GM10266 (cell line): ENCODE data around the gene LRIF1.

Experiments
- DNase-seq: peaks from one replicate; pipeline ENCODE4 v3.0.0; 2012; ENCODE audit errors: extremely low spot score
- TF ChIP-seq, protein P1 (sequence below): IDR thresholded peaks from 2 replicates; pipeline ENCODE4 v1.5.1; 2012; ENCODE audit warnings: mild to moderate bottlenecking, low read depth; ENCODE audit not compliant: control insufficient read depth, insufficient read depth; ENCODE audit errors: missing control alignments

Gene LRIF1

DNA sequence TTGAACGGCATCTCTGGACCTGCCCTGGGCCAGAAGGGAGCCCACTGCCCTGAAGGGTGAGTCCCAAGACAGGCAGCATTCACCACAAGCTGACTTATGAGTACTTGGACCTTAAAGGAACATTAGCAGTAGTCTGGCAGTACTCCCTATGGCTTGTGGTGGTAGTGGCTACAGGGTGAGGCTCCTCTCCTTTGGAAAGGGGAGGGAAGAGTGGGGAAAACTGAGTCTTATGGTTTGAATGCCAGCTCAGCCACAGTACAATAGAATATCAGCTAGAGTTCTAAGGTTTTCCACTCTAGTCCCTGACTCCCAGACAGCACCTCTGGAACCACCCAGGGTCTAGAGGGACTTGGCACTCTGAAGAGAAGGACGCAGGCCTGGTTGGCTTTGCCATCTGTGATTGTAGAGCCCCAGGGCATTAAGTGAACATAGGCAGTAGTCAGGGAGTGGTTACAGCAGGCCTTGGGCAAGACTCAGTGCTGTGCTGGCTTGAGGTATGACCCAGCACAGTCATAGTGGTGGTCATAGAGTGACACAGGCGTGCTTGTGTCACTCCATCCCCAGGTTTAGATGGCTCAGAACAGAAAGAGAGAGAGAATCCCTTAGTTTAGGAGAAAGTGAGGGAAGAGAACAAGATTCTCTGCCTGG is 59.7 kb downstream of the LRIF1 start:
- no peak for DNase-seq
- TF ChIP-seq, protein P1, sequence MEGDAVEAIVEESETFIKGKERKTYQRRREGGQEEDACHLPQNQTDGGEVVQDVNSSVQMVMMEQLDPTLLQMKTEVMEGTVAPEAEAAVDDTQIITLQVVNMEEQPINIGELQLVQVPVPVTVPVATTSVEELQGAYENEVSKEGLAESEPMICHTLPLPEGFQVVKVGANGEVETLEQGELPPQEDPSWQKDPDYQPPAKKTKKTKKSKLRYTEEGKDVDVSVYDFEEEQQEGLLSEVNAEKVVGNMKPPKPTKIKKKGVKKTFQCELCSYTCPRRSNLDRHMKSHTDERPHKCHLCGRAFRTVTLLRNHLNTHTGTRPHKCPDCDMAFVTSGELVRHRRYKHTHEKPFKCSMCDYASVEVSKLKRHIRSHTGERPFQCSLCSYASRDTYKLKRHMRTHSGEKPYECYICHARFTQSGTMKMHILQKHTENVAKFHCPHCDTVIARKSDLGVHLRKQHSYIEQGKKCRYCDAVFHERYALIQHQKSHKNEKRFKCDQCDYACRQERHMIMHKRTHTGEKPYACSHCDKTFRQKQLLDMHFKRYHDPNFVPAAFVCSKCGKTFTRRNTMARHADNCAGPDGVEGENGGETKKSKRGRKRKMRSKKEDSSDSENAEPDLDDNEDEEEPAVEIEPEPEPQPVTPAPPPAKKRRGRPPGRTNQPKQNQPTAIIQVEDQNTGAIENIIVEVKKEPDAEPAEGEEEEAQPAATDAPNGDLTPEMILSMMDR, result no peak

DNA sequence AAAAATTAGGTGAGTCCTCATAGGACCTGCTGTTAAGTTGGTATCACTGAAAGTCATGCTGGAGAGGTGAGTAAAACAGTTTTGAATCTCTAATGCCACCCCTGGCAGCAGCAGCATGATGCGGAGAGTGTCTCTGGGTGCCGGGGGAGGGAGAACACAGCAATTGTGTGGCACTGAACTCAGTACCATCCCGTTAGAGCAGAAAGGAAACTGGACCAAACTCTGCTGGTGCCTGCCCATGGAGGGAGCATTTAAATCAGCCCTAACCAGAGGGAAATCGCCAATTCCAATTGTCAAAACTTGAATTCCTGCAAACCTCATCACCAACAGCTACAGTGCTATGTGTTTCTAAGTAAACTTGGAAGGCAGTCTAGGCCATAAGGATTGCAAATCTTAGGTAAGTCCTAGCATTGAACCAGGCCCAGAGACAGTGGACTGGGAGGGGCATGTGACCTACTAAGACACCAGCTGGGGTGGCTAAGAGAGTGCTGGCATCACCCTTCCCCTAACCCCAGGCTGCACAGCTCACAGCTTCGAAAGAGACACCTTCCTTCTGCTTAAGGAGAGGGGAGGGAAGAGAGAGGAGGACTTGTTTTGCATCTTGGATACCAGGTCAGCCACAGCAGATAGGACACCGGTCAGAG is 60.8 kb downstream of the LRIF1 start:
- no peak for DNase-seq
- TF ChIP-seq, protein P1, result no peak

DNA sequence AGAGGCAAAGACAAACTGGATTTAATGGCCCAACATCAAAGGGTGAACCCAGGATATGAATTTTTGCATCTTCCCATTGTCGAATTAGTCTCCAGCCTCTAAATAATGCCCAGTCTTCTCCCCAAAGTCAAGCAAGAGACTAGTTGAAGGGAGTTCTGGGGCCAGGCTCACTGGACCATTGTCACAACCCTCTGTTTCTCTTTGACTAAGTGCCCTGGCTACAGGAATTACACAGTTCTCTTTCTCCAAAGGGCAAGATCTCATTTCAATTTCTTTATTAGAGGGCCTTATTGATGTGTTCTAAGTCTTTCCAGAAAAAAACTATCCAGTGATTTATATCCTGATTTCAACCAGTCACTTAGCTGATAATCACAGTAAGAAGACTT is 64.3 kb downstream of the LRIF1 start:
- DNase-seq, result no peak

DNA sequence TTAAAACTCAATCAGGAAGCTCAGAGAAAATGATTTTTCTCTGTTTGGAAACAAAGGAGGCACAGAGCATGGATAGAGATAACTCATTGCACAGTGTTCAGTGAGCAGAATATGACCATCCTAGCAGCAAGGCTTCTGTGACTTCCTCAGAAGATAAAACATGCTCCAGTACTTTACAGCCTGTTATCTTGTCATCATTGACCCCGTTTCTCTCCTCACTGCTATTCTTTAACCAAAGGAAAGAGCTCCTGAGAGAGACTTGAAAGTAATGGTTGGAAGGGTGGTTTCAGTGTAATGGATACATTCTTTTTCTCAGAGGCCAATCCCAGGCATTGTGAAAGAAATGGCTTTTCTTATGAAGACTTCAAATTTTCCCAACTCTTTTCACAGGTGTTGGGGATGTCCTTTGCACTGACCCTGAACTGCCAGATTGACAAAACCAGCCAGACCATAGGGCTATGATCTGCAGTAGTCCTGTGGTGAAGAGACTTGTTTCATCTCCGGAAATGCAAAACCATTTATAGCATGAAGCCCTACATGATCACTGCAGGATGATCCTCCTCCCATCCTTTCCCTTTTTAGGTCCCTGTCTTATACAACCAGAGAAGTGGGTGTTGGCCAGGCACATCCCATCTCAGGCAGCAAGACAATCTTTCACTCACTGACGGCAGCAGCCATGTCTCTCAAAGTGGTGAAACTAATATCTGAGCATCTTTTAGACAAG is 64.8 kb downstream of the LRIF1 start:
- TF ChIP-seq, protein P1, result no peak
- no peak for DNase-seq

More for the DNA sequence above, 64.3 kb downstream of the LRIF1 start:
- TF ChIP-seq, protein P1, result no peak

- TF ChIP-seq, protein P1, result no peak
These were observed 66.0 kb downstream of the LRIF1 start for GRCh38 chr1:110897681-110898080.

More at GRCh38 chr1:110897681-110898080, 66.0 kb downstream of the LRIF1 start:
- no peak for DNase-seq
